HG03432 (cell line): ENCODE data around the gene ATG4B.
A peak's percentile ranks its signal among the peaks of the same experiment; 100 is the strongest.

ENCODE experiments used
- ATAC-seq: cut with Tn5 transposase; IDR thresholded peaks from one replicate; pipeline ENCODE4 v1.9.1; 2021; ENCODE audit warnings: mild to moderate bottlenecking, moderate library complexity; ENCODE audit not compliant: unreplicated experiment

ATG4B gene

GRCh38 chr2:241637795-241638660 is 535 bp downstream of the ATG4B start:
- peak; percentile 23 for ATAC-seq

GRCh38 chr2:241638940-241639339 is 1.4 kb downstream of the ATG4B start:
- ATAC-seq, result no peak

GRCh38 chr2:241639385-241639784 is 1.9 kb downstream of the ATG4B start:
- ATAC-seq, result no peak

GRCh38 chr2:241640165-241640795 is 2.8 kb downstream of the ATG4B start:
- ATAC-seq, result no peak

GRCh38 chr2:241641631-241642030 is 4.1 kb downstream of the ATG4B start:
- no peak for ATAC-seq

GRCh38 chr2:241645056-241645914 is 7.8 kb downstream of the ATG4B start:
- no peak for ATAC-seq

GRCh38 chr2:241645915-241646645 is 8.6 kb downstream of the ATG4B start:
- ATAC-seq, result no peak

- no peak for ATAC-seq
Observed at GRCh38 chr2:241648453-241648852, 11.0 kb downstream of the ATG4B start.

GRCh38 chr2:241649404-241649803 is 11.9 kb downstream of the ATG4B start:
- ATAC-seq, result no peak

GRCh38 chr2:241649927-241650326 is 12.4 kb downstream of the ATG4B start:
- ATAC-seq, result no peak

- no peak for ATAC-seq
Observed at GRCh38 chr2:241652142-241652541, 14.6 kb downstream of the ATG4B start.

GRCh38 chr2:241652722-241653121 is 15.2 kb downstream of the ATG4B start:
- ATAC-seq, result no peak

GRCh38 chr2:241653210-241653750 is 15.8 kb downstream of the ATG4B start:
- no peak for ATAC-seq

GRCh38 chr2:241654551-241654950 is 17.1 kb downstream of the ATG4B start:
- ATAC-seq, result no peak

- ATAC-seq, result no peak
Observed at GRCh38 chr2:241655516-241656189, 18.2 kb downstream of the ATG4B start.

- ATAC-seq, result no peak
Observed at GRCh38 chr2:241656190-241656741, 18.8 kb downstream of the ATG4B start.

- ATAC-seq, result no peak
Observed at GRCh38 chr2:241657786-241658254, 20.3 kb downstream of the ATG4B start.

- no peak for ATAC-seq
Observed at GRCh38 chr2:241658296-241658695, 20.8 kb downstream of the ATG4B start.

GRCh38 chr2:241659150-241659739 is 21.8 kb downstream of the ATG4B start:
- no peak for ATAC-seq
